Small intestine (tissue), 7 donors: ENCODE measurements around the gene WDR55. TPM values are rescaled to one million over a fixed set of nuclear protein-coding genes. Genes with fewer than 3 reads are reported as not detected.
"Not testable (repeated sequence)": the region's sequence is repeated elsewhere in the genome, so short reads cannot be mapped to it uniquely, and the experiment has no call there.

Experiments
- DNase-seq, 2 donors: peaks; one replicate each; pipeline versions ENCODE4 v3.0.0 to v3.0.0-alpha.2; 2013
- FAIRE-seq: peaks from 2 replicates; lab custom pipeline; 2012; peaks lifted over from hg19 to GRCh38; lab: Jason Lieb, UNC
- H3K27ac ChIP-seq, 3 donors: one replicate each; pipeline ENCODE4 v1.5.1; 2013; ENCODE audit warnings: low read length in 2 of 3, mild to moderate bottlenecking in 2 of 3, control low read depth in 1 of 3, inconsistent platforms in 1 of 3, low read depth in 1 of 3, moderate library complexity in 1 of 3
- H3K27me3 ChIP-seq, 3 donors: one replicate each; pipeline ENCODE4 v1.6.1; 2013; ENCODE audit warnings: low read length in 3 of 3, inconsistent platforms in 1 of 3; ENCODE audit not compliant: control insufficient read depth in 3 of 3, insufficient read depth in 3 of 3
- H3K36me3 ChIP-seq, 3 donors: one replicate each; pipeline ENCODE4 v1.6.1; 2013; ENCODE audit warnings: low read length in 3 of 3, inconsistent platforms in 1 of 3, low read depth in 1 of 3, mild to moderate bottlenecking in 1 of 3, moderate library complexity in 1 of 3; ENCODE audit not compliant: control insufficient read depth in 3 of 3, insufficient read depth in 2 of 3
- H3K4me1 ChIP-seq, 3 donors: one replicate each; pipeline ENCODE4 v1.6.1; 2013; ENCODE audit warnings: low read length in 2 of 3, inconsistent platforms in 1 of 3, low read depth in 1 of 3, mild to moderate bottlenecking in 1 of 3, moderate library complexity in 1 of 3; ENCODE audit not compliant: control insufficient read depth in 3 of 3, insufficient read depth in 2 of 3
- H3K4me3 ChIP-seq, 3 donors: one replicate each; pipeline ENCODE4 v1.5.1; 2013; ENCODE audit warnings: low read length in 3 of 3, control low read depth in 1 of 3, inconsistent platforms in 1 of 3, low read depth in 1 of 3, mild to moderate bottlenecking in 1 of 3, moderate library complexity in 1 of 3
- H3K9me3 ChIP-seq, 2 donors: one replicate each; pipeline ENCODE4 v1.6.1; 2013; ENCODE audit warnings: low read depth in 1 of 2, low read length in 1 of 2; ENCODE audit not compliant: control insufficient read depth in 2 of 2, insufficient read depth in 1 of 2
- WGBS, 3 donors: extraction: QIAGEN DNeasy Blood & Tissue Kit; methylation state at CpG; one replicate each; pipeline ENCODE4 v1.1.7; 2013; 5-methylcytosine and 5-hydroxymethylcytosine counted together
- polyA plus RNA-seq, 4 donors: library from polyadenylated mRNA; stranded (reverse) in 3 of 4; unstranded in 1 of 4; fragments of 200-250 nt in 3 of 4; fragments of 120-200 nt in 1 of 4; gene quantifications; one replicate each; pipeline versions ENCODE4 v1.2.1 to v1.2.3, GENCODE V29; 2013
- donor health status: healthy with polysubstance abuse.
- donor health status: control.
- donor health status: control.
- donor health status: Bipolar disorder and iron deficiency.
- donor health status: healthy.

The WDR55 gene
- polyA plus RNA-seq, 4 donors = 20.3 to 28.9 (median 22.4) TPM

DNA sequence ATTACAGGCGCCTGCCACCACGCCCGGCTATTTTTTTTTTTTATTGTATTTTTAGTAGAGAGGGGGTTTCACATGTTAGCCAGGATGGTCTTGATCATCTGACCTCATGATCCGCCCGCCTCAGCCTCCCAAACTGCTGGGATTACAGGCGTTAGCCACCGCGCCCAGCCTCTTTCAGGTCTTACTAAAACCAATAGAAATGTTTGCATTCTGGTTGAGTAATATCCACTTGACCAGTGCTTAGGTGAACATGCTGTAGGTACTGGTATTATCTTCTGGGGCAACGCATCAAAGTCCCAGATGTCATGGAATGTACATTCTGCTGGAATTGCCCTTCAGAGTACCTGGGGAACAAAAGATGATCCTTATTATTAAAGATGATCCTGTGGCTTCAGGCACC, 44.1 kb downstream of the WDR55 start:
- H3K9me3 ChIP-seq, H3K4me3 ChIP-seq, FAIRE-seq, DNase-seq, H3K27ac ChIP-seq, H3K4me1 ChIP-seq, H3K27me3 ChIP-seq: not testable (repeated sequence)
- H3K36me3 ChIP-seq = peaks cover 0 to 11% (median 7%) of the 10 kb centered on the region in 3 donors
- 89 to 92% (median 92%) methylated on average over 9 of the region's 9 CpGs for WGBS, 3 donors

DNA sequence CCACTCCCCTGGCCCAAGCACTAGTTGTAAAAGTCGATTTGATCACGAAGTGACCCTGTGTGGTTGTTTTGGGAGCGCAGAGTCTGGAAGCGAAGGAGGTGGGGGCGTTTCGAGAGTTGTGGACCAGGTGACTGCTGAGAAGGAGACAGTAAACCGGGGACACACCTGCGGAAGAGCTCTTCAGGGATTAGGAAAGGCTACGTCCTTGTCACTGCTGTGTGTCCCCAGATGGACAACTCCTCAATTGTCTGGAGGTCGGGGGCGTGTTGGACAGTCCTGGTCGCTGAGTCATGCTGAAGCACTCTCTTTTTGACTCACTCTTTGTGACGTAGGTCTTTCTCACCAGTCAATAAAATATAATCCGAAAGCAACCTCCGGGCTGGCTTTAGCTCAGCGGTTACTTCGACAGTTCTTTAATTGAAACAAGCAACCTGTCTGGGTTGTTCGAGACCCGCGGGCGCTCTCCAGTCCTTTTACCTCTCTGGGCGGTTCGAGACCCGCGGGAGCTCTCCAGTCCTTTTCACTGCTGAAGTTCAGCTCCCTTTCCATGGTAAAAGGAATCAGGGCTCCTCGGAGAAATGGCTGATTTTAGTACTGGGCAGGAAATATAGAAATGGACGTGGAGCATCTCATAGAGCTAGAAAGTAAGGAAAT, 46.3 kb downstream of the WDR55 start:
- peak; percentile 96 to 97 for DNase-seq
- Histone ChIP-seq H3K4me3 (peak overlapping the region; percentile 40 to 91 (median 51)), H3K27me3 (no peaks in the 10 kb centered on the region), H3K36me3 (peaks cover 0 to 2% (median 2%) of the 10 kb centered on the region in 3 donors), H3K27ac (peak overlapping the region; percentile 75 to 94 (median 94)), H3K9me3 (no peaks in the 10 kb centered on the region), H3K4me1 (no peaks in the 10 kb centered on the region)
- no peak for FAIRE-seq
- WGBS, 3 donors = 0 to 1% (median 0%) methylated on average over 27 of the region's 27 CpGs

DNA sequence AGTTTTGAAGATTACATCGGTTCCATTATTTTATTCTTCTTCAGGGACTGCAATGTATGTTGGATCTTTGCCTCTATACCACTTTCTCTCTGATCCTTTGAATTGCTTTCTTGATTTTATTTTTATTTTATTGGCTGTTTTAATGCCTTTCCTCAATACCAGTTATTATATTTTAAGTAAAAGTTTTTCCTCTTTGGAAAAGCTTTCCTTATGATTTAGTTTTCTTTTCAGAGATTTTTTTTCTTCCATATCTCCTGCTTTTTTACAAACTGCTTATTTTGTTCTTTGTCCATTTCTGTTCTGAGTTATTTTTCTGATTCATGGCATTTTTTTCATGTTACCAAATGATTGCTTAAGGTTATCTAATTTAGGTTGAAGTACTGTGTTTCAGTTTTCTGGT, 47.1 kb downstream of the WDR55 start:
- DNase-seq (no peak), FAIRE-seq (no peak)
- Histone ChIP-seq H3K4me1 (no peaks in the 10 kb centered on the region), H3K4me3 (no peak overlapping the region), H3K27ac (no peak overlapping the region), H3K27me3 (no peaks in the 10 kb centered on the region), H3K36me3 (no peaks in the 10 kb centered on the region), H3K9me3 (no peaks in the 10 kb centered on the region)
- 50 to 89% (median 71%) methylated on average over 1 of the region's 1 CpG for WGBS, 3 donors

DNA sequence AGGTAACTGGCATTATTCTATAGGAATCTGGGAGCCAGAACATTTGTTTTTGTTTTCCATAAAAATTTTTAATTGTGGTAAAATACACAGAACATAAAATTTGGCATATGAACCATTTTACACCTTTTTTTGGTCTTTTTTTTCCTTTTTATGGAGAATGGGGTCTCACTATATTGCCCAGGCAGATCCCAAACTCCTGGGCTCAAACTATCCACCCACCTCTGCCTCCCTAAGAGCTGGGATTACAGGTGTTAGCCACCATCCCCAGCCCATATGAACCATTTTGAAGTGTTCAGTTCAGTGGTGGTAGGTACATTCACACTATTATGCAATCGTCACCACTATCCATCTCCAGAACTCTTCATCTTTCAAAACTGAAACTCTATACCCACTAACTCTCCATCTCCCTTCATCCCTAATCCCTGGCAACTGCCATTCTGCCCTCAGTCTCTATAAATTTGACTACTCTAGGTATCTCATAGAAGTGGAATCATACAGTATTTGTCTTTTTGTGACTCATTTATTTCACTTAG, 48.9 kb downstream of the WDR55 start:
- H3K27ac ChIP-seq = no peak overlapping the region
- DNase-seq (no peak), FAIRE-seq (no peak)
- H3K4me3 ChIP-seq = no peak overlapping the region
- H3K4me1 ChIP-seq = no peaks in the 10 kb centered on the region
- 85 to 95% (median 89%) methylated on average over 1 of the region's 1 CpG for WGBS, 3 donors
- no peaks in the 10 kb centered on the region for H3K27me3 ChIP-seq
- no peaks in the 10 kb centered on the region for H3K36me3 ChIP-seq
- H3K9me3 ChIP-seq = no peaks in the 10 kb centered on the region

DNA sequence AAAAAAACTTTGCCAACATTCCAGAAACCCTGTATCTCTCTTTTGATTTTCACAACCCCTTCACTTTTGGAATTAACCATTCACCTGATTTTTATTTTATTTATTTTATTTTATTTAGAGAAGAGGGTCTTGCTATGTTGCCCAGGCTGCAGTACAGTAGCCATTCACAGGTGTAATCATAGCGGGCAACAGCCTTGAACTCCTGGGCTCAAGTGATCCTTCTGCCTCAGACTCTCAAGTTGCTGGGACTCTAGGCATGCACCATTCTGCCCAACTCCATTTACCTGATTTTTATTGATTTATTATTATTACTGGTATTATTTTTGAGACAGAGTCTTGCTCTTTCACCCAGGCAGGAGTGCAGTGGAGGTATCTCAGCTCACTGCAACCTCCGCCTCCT, 51.5 kb downstream of the WDR55 start:
- WGBS, 3 donors = 91 to 96% (median 92%) methylated on average over 2 of the region's 2 CpGs
- H3K27me3 ChIP-seq, H3K4me1 ChIP-seq, FAIRE-seq, DNase-seq, H3K36me3 ChIP-seq, H3K9me3 ChIP-seq, H3K4me3 ChIP-seq, H3K27ac ChIP-seq: not testable (repeated sequence)

DNA sequence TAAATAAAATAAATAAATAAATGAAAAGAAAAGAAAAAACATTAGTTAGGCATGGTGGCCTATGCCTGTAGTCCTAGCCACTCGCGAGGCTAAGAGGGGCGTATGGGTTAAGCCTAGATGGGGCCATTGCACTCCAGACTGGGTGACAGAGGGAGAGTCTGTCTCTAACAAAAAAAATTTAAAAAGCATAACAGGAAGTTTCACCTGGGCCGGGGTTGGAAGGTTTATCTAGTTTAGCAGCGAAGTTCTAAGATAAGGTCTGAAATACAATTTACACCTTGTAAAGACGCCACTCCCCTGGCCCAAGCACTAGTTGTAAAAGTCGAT, 53.5 kb downstream of the WDR55 start:
- H3K4me1 ChIP-seq = no peaks in the 10 kb centered on the region
- FAIRE-seq = no peak
- 30 to 73% (median 51%) methylated on average over 7 of the region's 7 CpGs for WGBS, 3 donors
- DNase-seq = no peak
- H3K9me3 ChIP-seq = no peaks in the 10 kb centered on the region
- H3K36me3 ChIP-seq = no peaks in the 10 kb centered on the region
- H3K27ac ChIP-seq = peak overlapping the region in 2 of 3 donors; percentile 45 to 62
- peaks cover 0 to 2% (median 0%) of the 10 kb centered on the region in 3 donors for H3K27me3 ChIP-seq
- H3K4me3 ChIP-seq = peak overlapping the region in 1 of 3 donors; percentile 23

DNA sequence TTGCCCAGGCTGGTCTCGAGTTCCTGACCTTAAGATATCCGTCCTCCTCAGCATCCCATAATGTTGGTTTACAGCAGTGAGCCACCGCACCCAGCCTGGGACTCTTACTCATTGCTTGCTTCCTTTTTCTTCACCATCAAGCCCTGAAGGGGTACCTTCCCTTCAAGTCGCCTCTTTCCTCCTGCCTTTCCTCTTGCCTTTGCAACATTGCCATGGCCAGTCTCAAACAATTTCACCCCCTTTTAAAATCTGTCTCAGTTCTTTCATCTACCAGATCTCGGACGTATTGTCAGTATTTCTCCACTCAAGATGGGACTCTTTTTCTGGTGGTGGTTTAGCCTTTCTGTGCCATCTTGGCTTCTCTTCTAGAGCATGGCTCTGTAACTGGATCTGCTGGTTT, 56.0 kb downstream of the WDR55 start:
- not testable (repeated sequence) for H3K36me3 ChIP-seq, H3K27me3 ChIP-seq, H3K4me3 ChIP-seq, DNase-seq, H3K4me1 ChIP-seq, FAIRE-seq, H3K27ac ChIP-seq, H3K9me3 ChIP-seq
- whole genome bisulfite sequencing, 3 donors = 63 to 67% (median 67%) methylated on average over 6 of the region's 6 CpGs

DNA sequence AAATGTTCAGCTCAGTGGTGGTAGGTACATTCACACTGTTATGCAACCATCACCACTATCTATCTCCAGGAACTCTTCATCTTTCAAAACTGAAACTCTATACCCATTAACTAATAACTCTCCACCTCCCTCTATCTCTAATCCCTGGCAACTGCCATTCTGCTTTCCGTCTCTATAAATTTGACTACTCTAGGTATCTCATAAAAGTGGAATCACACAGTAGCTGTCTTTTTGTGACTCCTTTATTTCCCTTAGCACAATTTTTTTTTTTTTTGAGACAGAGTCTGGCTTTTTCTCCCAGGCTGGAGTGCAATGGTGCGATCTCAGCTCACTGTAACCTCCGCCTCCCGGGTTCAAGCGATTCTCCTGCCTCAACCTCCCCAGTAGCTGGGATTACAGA, 56.7 kb downstream of the WDR55 start:
- not testable (repeated sequence) for DNase-seq
- WGBS, 3 donors = 78 to 83% (median 79%) methylated on average over 5 of the region's 5 CpGs

More for the DNA sequence above, 56.7 kb downstream of the WDR55 start:
- not testable (repeated sequence) for H3K4me1 ChIP-seq, H3K27ac ChIP-seq, H3K27me3 ChIP-seq, H3K4me3 ChIP-seq, H3K36me3 ChIP-seq, H3K9me3 ChIP-seq, FAIRE-seq
